ENCODE measurements around the gene HRH2.
"Not testable (repeated sequence)": the region's sequence is repeated elsewhere in the genome, so short reads cannot be mapped to it uniquely, and the experiment has no call there.

The HRH2 gene

DNA sequence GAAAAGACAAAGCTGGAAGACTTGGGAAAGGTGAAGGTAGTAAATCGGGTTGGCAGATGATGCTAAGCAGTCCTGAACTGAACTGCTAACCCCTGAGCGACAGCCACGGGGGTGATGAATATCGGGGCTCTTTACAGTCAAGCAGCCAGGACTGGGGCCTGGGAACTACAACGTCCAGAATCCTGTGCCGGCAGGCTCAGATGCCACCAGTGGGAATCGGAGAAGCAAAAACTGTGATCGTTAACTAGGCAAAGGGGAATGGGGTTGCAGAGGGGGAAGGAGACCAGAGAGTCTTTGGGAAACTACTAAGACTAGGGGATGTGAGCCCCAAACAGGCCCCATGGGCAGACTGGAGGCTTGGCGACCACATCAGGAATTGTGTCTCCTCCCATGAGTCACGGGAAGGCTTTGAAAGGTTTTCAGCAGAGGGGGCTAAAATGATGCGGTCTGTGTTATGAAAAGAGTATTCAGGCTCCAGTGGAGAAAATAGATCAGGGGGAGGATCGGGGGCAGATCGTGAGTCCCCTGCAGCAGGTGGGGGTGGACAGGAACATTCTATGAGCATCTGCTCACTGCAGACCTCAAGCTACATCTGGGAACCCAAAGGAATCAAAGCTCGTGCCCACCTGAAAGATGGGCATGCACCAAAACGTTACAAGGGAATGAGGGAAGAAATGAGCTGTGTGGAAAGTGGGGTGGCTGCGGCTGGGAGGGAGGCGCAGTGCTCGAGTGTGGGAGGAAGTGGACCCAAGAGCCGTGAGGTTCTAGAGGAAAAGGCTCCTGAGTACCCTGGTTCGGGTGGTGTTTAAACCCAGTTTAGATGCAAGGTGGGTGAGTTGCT lies 53.8 kb downstream of the HRH2 start:
- in situ Hi-C loops (cut with MboI; ENCODE audit: low sequenced_read_pairs): no loop called here

GRCh38 chr5:175712313-175712680 lies 54.4 kb downstream of the HRH2 start:
- in situ Hi-C loops (cut with MboI; ENCODE audit: low sequenced_read_pairs): no loop called here

DNA sequence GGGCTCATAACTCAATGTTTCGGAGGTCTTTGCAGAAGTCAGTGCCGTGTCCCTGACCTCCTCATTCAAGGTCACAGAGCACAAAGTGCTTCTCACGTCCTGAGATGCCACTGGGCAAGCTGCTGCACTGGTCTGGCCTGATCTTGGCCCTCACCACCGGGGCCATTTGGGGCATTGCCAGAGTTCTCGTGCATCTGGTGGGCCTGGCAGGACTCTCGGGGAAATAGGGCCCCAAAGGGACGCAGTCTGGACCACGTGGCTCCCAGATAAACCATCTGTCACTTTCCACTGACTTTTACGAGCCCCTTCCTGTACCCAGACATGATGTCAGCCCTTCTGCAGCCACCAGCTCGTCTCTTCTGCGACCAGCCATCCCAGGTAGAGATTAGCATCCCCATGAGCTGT lies 54.8 kb downstream of the HRH2 start:
- in situ Hi-C loops (cut with MboI; ENCODE audit: low sequenced_read_pairs): no loop called here

DNA sequence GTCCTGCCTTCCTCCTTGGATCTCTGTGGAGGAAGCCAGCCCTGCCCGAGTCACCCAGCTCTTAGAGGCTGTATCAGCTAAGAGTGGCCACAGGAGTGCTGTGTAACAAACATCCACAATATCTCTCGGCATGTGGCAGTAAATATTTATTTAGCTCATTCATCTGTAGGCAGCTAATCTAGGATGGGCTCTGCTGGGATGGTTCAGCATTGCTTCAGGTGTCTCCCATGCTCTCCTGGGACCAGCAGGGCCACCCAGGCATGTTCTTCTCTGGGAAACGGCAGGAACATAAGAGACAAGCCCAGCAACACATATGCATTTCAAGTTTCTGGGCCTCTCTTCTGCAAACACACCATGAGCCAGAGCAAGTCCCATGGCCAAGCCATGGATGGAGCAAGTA lies 56.1 kb downstream of the HRH2 start:
- in situ Hi-C loops (cut with MboI; ENCODE audit: low sequenced_read_pairs): no loop called here

GRCh38 chr5:175714479-175715085 lies 56.7 kb downstream of the HRH2 start:
- in situ Hi-C loops (cut with MboI; ENCODE audit: low sequenced_read_pairs): no loop called here

DNA sequence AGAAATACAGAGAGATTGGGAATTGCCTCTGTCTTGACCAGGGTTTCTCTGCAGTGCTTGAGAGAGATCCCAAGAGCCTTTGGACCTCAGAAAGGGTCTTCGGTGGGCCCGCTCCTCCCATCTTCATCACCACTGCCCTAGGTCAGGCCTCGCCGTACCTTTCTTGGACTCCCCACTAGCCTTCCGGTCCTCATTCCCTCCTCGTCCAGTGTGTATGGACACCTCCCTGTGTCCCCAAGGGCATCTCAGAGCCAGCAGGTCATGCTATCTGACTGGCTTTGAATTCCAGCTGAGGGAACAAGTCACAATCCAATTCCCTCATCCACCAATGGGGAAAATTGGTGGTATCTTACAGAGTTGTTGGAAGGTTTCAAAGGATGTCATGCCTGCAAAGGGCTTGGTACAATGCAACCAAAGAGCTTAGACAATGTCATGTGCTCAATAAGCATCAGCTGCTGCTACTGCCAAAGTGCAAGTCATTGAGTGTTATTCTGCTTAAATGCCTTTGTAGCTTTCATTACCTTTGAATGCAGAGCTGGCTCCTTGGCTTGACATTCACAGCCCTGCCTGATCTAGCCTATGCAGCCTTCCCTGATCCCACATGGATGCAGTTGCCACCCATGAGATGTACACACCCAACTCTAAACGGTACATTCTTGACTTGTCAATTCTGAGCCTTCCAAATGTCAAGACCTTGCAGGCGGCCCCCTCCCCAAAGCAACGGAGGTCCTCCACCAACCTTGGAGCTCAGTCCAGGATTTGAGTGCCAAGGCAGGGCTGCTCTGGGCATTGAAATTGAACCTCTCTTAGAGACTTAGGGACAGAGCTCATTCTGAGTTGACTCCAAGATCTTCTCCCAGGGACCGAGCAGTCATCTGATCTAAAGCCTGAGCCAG lies 58.0 kb downstream of the HRH2 start:
- in situ Hi-C loops (cut with MboI; ENCODE audit: low sequenced_read_pairs): no loop called here

DNA sequence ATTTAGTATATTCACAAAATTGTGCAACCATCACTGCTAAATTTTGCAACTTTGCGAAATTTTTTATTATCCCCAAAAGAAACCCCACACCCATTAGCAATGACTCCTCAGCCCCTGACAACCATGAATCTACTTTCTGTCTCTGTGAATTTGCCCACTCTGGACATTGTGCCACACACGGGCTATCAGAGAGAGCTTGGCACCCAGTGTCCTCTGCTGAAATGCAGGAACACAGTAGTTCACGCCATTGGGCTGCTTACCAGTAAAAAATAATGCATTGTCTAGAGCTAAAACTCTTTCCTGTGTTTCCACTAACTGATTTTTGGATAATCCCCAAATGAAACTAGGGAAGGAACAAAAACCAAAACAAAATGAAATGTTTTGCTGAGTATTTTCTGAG lies 60.0 kb downstream of the HRH2 start:
- in situ Hi-C loops (cut with MboI; ENCODE audit: low sequenced_read_pairs): no loop called here

GRCh38 chr5:175718401-175719108 lies 60.7 kb downstream of the HRH2 start:
- in situ Hi-C loops (cut with MboI; ENCODE audit: low sequenced_read_pairs): no loop called here

GRCh38 chr5:175719109-175719432 lies 61.2 kb downstream of the HRH2 start:
- in situ Hi-C loops (cut with MboI; ENCODE audit: low sequenced_read_pairs): not testable (repeated sequence)

- in situ Hi-C loops (cut with MboI; ENCODE audit: low sequenced_read_pairs): loop anchor here (25.0 kb wide), 1 partner anchor 163 kb away; no protein-coding TSS in a partner anchor
These were observed 66.7 kb downstream of the HRH2 start for GRCh38 chr5:175724314-175725275.

DNA sequence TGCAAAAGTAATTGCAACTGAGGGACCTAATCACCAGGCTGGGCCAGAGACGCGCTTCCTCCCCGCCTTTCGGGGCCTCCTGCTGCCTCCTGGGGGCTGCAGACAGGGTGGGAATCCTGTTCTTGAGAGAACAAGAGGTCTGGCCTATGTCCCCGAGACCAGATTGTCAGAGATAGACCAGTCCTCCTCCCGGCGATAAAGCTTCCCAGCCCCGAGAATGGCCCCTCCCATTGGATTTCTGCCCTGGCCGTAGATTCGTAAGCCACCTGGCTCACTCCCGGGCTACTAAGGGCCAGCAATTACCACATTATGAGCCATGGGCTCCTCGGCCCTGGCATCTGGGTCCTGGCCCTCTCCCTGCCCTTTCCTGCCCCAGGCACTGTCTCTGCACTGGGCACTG lies 70.4 kb downstream of the HRH2 start:
- in situ Hi-C loops (cut with MboI; ENCODE audit: low sequenced_read_pairs): loop anchor here (25.0 kb wide), 1 partner anchor 159 kb away; no protein-coding TSS in a partner anchor

- in situ Hi-C loops (cut with MboI; ENCODE audit: low sequenced_read_pairs): loop anchor here (25.0 kb wide), 1 partner anchor 158 kb away; no protein-coding TSS in a partner anchor
These were observed 71.3 kb downstream of the HRH2 start for GRCh38 chr5:175728885-175729828.

DNA sequence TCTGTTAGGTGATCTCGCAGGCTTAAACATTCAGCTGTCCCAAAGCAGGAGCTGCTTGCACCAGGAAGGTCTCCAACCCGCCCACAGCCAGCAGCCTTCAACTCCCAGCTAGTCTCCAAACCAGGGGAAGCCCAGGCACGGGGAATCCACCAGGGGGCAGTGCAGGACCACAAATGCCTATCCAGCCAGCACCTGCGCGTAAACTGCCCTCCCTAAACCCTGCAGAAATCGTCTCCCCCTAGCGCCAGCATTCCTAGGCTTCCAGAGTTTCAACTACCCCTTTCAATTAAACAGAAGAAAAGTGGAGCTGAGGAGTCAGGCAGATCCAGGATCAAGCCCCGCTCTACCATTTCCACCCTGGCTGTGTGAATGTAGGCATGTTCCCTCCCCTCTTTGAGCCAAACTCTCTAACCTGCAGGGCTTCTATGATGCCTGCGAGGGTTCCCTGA lies 72.0 kb downstream of the HRH2 start:
- in situ Hi-C loops (cut with MboI; ENCODE audit: low sequenced_read_pairs): loop anchor here (25.0 kb wide), 1 partner anchor 157 kb away; no protein-coding TSS in a partner anchor

- in situ Hi-C loops (cut with MboI; ENCODE audit: low sequenced_read_pairs): loop anchor here (25.0 kb wide), 1 partner anchor 156 kb away; no protein-coding TSS in a partner anchor
These were observed 73.3 kb downstream of the HRH2 start for GRCh38 chr5:175731172-175731571.

DNA sequence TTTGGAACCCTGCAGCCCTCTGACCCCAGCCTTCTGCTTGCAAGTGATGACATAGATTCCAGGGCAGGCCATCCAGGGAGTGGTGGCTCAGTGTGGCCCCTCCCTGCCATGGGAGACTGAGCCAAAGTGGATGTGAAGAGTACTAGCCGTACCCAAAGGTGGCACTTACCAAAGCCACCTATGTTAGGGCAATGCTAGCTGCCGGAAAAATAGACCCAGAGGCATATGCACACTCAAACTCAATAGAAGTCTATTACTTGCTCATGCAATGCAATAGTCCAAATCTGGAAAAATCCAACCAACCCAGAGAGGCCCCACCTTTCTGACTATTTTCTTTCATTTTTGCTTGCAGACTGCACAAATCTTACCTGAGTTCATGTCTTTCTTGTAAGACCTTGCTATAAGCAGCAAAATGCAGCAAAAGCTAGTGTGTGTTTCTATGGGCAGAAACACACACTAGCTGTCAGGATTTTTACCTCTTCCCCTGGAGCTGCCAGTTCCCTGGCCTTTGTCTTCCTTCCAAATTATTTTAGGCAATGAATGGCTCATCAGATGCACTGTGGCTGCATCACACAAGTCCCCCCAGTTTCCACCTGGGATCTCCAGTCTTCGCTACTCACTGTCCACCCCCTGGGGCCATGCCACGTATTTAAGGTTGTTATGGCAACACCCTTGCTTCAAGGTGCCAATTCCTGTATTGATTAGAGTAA lies 74.0 kb downstream of the HRH2 start:
- in situ Hi-C loops (cut with MboI; ENCODE audit: low sequenced_read_pairs): loop anchor here (25.0 kb wide), 1 partner anchor 155 kb away; no protein-coding TSS in a partner anchor

DNA sequence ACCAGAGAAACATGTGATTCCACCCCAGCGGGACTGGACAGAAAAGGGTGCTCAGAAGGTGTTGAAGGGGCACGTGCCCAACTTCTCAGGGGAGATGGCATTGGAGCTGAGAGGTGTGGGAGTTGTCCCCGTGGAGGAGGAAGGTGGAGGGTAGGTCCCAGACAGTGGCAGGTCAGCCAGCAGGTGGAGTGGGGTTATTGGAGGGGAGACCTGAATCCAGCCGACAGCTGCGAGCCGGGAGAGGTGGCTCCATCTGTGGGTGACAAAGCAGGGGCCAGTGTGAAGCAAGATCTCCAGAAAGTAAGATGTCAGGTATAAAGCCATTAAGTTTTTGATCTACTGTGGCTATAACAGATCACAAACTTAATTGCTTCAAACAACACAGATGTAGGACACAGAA lies 75.1 kb downstream of the HRH2 start:
- in situ Hi-C loops (cut with MboI; ENCODE audit: low sequenced_read_pairs): loop anchor here (25.0 kb wide), 1 partner anchor 154 kb away; no protein-coding TSS in a partner anchor

GRCh38 chr5:175734016-175734415 lies 76.1 kb downstream of the HRH2 start:
- in situ Hi-C loops (cut with MboI; ENCODE audit: low sequenced_read_pairs): loop anchor here (25.0 kb wide), 1 partner anchor 153 kb away; no protein-coding TSS in a partner anchor

All from HL-60/S4 treated with retinoic acid at 250 ng/mL for 4 days and 3 days (cell line).